Hematopoietic multipotent progenitor cell treated with erythropoietin and hydrocortisone succinate and interleukin-3 and kit ligand, for 8 days (in vitro differentiated cells): ENCODE results near the gene GNB1.
"Not testable (repeated sequence)": the region's sequence is repeated elsewhere in the genome, so short reads cannot be mapped to it uniquely, and the experiment has no call there.

Experiments
- DNase-seq: peaks from one replicate; pipeline ENCODE4 v3.0.0-alpha.2; 2015

GNB1 gene

DNA sequence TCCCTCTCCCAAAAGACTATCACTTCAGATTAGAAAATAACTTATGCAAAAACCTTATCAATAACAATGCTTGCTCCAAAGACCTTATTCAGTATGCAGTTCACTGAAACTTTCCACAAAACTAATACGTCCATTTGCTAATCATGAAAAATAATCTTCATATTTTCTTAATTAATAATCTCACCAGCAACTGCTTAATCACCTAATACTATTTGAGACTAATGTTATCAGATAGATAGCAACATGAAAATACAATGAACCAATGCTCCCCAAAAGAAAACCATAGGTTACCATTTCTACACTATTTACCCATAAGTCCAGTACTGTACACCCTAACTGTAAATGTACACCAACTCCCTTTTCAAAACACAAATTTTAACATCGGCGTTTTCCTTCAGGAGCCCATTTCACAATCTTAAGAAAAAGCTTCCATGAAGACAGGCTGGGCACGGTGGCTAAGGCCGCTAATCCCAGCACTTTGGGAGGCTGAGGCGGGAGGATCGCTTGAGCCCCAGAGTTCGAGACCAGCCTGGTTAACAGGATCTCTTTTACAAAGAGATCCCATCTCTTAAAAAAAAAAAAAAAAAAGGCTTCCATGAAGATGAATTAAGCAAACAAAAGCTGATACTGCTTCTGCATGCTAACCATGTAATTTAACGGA is 1.7 kb downstream of the GNB1 start:
- DNase-seq = no peak

DNA sequence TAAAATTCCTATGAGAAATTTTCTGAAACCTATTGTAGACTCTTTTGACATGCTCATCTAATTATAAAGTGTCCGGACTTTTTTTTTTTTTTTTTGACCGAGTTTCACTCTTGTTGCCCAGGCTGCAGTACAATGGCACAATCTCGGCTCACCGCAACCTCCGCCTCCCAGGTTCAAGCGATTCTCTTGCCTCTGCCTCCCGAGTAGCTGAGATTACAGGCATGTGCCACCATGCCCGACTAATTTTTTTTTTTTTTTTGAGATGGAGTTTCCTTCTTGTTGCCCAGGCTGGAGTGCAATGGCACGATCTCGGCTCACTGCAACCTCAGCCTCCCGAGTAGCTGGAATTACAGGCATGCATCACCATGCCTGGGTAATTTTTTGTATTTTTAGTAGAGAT is 7.0 kb downstream of the GNB1 start:
- DNase-seq = not testable (repeated sequence)

DNA sequence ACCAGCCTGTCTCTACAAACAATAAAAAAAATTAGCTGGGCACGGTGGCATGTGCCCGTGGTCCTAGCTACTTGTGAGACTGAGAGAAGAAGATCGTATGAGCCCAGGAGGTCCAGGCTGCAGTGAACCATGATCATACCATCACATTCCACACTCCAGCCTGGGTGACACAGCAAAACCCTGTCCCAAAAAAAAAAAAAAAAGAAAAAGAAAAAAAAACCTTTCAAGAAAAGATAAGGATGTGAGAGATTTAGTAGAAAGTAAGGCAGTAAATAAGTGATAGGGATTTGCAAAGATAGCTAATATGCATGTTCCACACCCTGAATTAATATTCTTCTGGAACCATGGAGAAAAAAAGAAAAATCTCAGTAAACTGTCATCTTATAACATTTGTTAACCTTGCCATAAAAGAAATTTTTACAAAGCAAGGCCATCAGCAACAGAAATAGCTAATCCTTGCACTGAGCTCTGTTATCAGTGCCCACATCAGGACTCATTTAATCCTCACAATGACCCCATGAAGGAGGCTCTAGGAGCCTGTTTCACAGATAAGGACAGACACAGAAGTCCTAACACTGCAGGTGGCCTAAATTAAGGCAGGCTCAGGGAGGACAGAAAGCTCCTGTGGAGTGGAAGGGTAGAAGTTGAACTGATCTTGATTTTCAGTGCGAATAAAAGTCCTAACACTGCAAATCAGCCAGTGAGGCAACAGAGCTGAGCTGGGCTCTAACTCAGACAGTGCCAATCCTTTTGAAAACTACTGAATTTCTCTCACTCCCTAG is 7.6 kb downstream of the GNB1 start:
- DNase-seq = peak; percentile 51

DNA sequence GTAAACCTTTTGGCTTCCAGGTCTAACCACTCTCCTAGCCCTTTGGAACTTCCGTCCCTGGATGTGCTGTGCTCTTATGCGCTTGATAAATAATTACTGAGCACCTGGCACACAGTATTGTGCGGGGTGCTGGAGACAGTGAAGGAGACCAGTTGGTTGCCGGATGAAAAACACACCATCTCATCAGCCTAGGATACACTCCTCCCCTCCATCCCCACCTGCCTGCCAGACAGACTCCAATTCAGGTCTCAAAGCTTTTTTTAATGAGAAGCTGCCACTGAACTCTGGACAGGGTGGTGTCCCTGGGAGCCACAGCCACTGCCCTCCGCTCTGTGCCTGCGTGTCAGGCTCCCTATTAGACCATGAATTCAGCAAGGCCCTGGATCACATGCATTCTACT is 9.2 kb downstream of the GNB1 start:
- no peak for DNase-seq

DNA sequence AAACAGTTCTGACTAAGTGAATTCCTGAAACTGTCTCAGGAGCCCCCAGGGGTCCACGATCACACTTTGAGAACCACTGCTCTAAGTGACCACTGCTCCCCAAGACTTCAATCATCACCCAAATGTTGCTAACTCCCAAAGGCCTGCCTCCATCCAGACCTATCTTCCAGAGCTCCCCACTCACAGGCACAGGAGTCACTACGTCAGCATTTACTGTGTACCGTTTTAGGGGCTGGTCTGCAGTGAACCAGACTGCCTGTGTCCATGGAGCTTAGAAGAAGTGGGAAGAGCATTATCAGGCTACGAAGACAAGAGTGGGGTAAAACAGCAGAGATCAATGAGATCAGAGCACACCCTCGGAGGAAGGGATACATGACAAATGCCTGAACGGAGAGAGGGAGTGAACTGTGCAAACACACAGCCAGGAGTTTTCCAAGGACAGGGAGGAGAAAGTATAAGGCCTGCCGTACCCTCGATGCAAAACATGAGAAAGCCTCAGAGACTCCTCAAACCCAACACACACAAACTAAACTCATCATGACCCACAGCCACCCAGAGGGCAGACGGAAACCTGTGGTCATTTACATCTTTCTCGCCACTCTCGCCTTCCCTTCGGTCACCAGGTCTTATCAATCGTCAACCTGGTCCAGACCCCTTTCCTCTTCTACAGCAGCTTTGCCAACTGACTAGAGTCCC is 10.1 kb downstream of the GNB1 start:
- no peak for DNase-seq

DNA sequence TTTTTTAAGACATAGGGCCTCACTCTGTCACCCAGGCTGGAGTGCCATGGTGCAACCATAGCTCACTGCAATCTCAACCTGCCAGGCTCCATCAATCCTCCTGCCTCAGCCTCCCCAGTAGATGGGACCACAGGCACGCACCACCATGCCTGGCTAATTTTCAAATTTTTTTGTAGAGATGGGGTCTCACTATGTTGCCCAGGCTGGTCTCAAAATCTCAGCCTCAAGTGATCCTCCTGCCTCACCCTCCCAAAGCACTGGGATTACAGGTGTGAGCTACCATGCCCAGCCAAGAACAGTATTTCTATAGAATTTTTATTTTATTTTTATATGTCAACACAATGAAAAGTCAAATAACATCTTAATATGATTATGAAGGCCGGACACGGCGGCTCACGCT is 10.9 kb downstream of the GNB1 start:
- no peak for DNase-seq

DNA sequence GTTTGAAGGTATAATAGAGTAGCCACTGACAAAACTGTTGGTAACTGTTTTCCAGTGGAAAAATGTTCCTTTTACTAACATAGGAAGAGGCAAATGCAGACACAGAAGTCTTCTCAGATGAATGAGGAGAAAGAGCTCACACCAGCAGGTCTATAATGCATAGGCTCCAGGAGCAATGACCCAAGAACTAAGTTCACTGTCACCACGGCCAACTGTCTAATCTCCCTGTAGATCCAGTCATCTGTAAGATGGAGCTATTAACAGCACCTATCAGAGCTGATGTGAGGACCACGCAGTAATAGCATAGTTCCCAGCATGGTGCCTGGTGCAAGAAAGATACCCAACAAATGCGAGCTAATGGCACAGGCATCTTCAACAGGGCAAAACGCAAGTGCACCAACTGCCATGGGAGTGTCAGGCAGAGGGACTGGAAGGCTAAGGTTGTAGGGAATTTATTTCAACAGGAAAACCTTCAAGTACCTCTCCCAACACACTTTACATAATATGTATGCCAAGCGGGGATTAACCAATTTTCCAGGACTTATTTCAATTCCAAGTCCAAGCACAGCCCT is 12.9 kb downstream of the GNB1 start:
- DNase-seq = no peak

DNA sequence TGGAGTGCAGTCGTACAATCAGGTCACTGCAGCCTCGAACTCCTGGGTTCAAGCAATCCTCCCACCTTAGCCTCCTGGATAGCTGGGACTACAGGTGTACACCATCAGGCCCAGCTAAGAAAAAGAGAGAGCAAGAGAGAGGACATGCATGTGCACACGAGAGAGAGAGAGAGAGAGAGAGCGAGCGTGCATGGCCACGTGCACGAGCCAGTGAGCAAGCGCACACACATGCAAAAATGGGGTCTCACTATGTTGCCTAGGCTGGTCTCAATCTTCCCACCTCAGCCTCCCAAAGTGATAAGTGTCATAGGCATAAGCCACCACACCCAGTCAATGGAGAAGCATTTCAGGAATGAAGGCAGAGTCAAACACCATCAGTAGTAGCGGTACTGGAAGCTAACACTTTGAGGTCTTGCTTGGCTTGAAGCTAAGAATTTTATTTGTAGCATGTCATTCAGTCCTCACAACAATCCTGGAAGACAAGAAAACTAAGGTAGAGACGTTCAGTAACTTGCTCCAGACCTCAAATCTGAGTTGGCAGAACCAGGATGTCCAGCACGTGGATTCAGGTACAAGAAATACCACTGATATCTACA is 14.5 kb downstream of the GNB1 start:
- no peak for DNase-seq

DNA sequence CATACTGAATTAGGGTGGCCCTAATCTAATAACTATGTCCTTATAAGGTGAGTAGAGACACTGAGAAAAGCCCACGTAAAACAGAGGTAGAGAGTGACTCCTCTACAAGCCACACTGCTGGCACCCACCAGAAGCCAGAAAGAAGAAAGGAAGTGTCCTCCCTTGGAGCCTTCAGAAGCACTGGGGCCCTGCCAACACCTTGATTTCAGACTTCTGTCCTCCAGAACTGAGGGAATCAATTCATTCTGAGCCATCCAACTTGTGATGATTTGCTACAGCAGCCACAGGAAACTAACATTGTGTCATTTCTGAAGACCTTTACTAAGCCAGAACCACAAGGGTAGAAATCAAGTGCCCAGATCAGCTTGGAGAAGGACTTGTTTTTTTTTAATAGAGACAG is 15.0 kb downstream of the GNB1 start:
- peak; percentile 0 for DNase-seq

DNA sequence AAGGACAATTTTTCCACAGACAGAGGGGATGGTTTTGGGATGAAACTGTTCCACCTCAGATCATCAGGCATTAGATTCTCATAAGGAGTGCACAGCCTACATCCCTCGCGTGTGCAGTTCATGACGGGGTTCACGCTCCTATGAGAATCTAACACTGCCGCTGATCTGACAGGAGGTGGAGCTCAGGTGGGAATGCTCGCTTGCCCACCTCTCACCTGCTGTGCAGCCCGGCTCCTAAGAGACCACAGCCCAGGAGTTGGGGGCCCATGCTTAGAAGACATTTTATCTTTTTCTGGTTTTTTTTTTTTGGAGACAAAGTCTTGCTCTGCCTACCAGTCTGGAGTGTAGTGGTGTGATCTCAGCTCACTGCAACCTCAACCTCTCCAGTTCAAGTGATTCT is 16.0 kb downstream of the GNB1 start:
- DNase-seq = no peak

DNA sequence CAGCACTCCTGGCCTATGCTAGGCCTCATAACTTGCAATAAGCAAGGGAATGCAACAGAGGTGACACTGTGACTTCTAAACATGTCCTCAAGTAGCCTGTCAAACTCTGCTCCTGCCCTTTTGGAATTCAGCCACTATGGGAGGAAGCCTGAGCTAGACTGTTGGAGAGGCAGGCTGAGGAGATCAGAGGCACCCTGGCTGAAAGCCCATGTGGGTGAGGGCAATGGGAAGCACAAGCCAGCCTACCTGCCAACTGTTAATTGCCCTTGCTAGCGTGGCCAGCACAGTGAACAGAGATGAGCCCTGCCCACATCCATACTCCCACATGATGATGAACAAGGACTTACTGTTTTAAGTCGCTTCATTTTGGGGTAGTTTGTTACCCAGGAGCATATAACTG is 17.7 kb downstream of the GNB1 start:
- DNase-seq = no peak

DNA sequence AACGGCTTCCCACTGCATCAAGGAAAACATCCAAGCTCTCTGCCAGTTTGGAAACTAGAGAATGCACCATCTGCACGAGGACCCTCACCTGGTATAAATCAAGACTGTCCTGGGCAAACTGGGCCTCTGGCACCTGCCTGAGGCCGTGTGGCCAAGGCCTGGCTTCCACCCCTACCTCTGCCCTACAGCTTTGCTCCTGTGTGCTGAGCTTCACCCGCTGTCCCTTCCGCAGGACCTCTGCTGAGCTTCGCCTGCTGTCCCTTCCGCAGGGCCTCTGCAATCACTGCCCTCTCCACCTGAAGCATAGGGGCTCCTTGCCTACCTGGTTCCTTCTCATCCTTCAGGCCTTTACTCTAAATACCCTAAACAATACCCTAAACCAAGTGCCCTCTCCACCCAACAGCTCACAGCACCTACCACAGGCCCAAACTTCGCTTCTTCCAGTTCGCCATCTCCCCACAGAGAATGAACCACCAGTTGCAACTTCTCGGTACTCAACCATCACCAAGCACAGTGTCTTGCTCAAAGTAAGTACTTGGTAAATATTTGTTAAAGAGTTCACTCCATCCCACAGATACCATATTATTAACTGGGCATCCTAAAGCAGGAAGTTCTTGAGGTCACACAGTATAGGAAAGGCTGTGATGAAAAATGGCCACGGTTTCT is 18.4 kb downstream of the GNB1 start:
- no peak for DNase-seq

DNA sequence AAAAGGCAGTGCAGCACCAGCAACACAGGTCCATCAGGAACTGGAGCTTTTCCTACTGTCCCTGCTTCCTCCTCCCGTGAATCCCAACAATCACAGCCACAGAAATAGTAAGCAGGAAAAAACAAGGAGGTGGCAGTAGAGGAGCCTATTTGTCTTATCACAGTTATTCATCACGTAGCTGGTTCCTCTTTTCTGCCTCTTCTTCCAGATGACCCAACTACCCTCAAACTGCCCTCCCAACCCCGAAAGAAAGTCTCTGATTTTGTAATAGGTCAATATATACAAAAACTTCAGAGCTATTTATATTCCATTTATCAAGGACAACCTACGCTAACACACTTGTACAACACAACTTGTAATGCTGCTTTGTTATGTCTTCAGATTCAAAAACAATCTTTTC is 21.4 kb downstream of the GNB1 start:
- DNase-seq = no peak

DNA sequence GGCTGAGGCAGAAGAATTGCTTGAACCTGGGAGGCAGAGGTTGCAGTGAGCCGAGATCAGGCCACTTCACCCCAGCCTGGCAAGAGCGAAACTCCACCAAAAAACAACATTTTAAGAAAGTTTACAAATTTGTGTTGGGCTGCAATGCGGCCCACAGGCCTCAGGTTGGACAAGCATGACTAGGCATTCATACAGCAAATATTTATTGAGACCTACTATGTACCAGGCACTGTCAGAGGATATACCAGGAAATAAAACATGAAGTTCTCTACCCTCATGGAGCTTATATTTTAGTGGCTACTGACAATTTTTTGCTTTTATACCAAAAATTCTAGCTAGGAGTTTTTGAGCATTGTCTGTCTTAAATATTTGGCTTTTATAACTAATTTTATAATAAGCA is 23.7 kb downstream of the GNB1 start:
- no peak for DNase-seq

DNA sequence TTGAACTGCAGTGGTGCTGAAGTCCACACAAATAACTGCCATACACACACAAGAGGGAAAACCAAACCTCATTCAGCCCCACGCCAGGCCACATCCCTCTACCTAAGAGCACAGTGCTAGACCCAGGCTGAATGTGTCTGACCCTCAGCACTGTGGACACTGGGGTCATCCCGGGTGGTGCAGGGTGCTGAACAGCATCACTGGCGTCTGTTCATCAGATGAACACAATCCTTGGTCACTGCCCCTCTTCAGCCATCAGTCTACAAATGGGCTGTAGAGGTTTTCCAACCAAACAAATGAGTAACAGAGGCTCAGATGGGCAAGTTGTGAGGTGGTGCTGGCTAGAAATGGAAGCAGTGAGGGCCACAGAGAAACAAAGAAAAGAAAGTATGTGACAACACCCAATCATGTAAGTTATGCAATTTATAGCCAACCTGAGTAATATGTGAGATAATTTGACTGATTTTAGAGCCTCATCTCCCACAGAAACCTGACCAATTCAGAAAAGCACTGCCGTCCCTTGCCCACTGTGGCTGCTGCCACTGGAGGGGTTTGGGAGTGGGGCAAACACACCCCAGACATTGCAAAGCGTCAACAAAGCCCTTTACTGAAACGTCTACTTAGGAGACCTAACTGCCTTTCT is 27.9 kb downstream of the GNB1 start:
- no peak for DNase-seq

DNA sequence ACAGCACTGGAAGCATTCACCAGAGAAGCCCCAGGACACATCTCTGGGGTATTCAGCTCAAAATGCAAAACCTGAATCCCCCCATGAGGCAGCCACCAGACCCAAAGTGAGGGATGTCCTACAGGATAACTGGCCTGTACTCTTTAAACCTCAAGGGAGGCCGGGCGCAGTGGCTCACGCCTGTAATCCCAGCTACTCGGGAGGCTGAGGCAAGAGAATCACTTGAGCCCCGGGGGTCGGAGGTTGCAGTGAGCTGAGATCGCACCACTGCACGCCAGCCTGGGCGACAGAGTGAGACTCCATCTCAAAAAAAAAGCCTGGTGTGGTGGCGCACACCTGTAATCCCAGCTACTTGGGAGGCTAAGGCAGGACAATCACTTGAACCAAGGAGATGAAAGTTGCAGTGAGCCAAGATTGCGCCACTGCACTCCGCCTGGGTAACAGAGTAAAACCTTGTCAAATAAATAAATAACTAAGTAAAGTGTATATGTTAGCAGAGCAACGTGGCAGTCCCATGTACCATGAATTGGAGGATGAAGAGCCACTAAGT is 29.1 kb downstream of the GNB1 start:
- not testable (repeated sequence) for DNase-seq

DNA sequence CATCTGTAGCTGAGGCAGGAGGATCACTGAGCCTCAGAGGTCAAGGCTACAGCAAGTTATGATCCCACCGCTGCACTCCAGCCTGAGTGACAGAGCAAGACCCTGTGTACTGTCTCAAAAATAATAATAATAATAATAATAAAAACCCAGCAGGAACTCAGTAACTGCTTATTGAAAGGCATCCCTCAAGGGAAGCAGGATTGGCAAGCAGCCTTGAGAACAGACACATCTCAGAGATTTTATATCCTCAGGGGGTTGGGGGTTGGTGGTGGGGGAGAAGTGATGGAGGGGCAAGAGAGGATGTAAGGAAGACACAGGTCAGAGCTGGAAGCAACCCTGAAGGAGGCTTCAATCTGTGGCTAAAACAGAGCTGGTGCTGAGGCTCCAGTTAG is 29.6 kb downstream of the GNB1 start:
- no peak for DNase-seq

DNA sequence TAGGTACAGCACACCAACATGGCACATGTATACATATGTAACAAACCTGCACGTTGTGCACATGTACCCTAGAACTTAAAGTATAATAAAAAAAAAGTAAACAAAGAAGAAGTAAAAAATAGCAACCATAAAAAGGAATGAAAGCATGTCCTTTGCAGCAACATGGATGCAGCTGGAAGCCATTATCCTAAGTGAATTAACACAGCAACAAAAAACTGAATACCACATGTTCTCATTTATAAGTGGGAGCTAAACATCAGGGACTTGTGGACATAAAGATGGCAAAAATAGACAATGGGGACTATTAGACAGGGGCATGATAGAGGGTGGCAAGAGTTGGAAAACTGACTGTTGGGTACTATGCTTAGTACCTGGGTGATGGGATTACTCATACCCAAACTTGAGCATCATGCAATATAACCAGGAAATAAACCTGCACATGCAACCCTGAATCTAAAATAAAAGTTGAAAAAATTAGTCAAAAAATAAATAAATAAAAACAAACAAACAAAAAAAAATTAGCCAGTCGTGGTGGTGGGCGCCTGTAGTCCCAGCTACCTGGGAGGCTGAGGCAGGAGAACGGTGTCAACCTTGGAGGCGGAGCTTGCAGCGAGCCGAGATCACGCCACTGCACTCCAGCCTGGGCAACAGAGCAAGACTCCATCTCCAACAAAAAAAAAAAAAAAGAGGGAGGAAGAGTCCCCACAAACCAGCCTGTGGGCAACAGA is 30.8 kb downstream of the GNB1 start:
- DNase-seq = not testable (repeated sequence)

DNA sequence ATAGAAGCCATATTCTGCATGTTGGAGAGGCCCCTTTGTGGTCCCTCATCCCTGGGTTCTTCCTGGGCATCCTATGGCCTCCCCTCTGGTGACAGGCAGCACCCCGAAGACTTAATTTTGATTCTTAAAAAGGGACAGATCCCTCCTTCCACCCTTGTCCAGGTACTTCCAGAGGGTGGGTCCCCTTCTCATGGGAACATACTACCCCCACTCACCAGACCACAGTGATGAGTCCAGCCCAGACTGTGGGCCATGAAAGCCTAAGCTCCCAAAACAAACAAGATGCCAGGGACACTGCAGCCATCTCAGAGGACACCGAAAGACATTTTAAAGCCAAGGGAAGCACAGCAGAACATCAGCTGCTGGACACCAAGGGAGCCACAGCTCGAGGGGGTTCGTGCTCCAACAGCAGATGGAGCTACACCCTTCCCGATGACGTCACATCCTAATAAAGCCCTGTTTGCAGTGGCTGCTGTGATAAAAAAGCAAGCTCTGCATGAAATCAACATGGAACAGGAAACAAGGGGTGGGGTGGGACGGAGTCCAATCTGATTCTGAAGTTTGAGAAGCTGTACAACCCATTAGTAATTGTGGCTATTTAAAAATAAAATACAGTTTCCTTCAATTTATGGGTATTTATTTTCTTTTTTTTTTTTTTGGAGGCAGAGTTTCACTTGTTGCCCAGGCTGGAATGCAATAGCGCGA is 32.4 kb downstream of the GNB1 start:
- peak; percentile 91 for DNase-seq

DNA sequence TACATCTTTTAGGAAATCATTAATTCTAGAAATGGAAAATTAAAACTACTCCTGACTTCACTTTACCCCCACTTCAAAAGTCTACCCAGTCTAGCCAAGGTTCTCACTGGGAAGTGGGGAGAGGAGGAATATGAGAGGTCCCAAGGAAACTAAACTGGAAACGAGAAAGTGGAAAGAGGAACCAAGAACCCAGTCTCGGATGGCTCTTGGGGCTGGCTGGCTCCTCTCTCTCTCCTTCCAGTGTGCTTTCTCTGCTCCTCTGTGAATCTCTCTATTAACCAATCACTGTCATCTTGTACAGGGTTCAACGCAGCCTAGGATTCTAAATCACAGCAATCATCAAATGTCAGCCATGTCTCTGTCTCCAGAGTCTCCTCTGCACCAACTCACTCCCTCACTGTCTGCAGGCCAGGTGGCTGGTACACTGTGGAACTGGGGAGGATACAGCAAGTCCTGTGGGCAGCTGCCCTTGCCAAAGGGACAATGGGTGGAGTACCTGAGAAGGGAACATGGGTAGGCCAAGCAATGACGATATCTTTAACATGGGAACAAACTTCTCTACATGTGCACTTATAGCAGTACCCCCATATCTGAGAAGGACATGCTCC is 33.7 kb downstream of the GNB1 start:
- DNase-seq = no peak
